ENCODE measurements around the gene ZNF100. TPM values are rescaled to one million over a fixed set of nuclear protein-coding genes. Genes with fewer than 3 reads are reported as not detected.
"Not testable (repeated sequence)": the region's sequence is repeated elsewhere in the genome, so short reads cannot be mapped to it uniquely, and the experiment has no call there.

Gene ZNF100
- total RNA-seq = 10 to 100 TPM; 23.4 to 28.2 TPM

- Mint-ChIP-seq H3K4me1 (peaks cover 13% of the 10 kb centered on the region), H3K27me3 (no peaks in the 10 kb centered on the region), H3K9me3 (no peaks in the 10 kb centered on the region), H3K4me3 (peak within 1 kb of the TSS; percentile 88), H3K36me3 (peaks cover 44% of the 10 kb centered on the region), H3K27ac (peak within 1 kb of the TSS; percentile 83)
- DNase-seq = peak; percentile 89
Observed at GRCh38 chr19:21767065-21767800, at the start of gene ZNF100. TSS of gene ZNF100 (minus strand) at chr19:21767579. CDS start at chr19:21767429, 150 bp downstream.

- Mint-ChIP-seq H3K27ac (no peak overlapping the region), H3K9me3 (peaks cover 44% of the 10 kb centered on the region), H3K27me3 (no peaks in the 10 kb centered on the region), H3K4me3 (no peak overlapping the region), H3K36me3 (peaks cover 92% of the 10 kb centered on the region), H3K4me1 (no peaks in the 10 kb centered on the region)
- DNase-seq = no peak
Observed at GRCh38 chr19:21812448-21812847, 45.1 kb upstream of the ZNF100 start.

GRCh38 chr19:21808400-21809000, 41.1 kb upstream of the ZNF100 start:
- Mint-ChIP-seq H3K9me3 (peaks cover 45% of the 10 kb centered on the region), H3K36me3 (peaks cover 69% of the 10 kb centered on the region)
- H3K4me1 Mint-ChIP-seq, H3K4me3 Mint-ChIP-seq, H3K27me3 Mint-ChIP-seq, DNase-seq, H3K27ac Mint-ChIP-seq: not testable (repeated sequence)

- DNase-seq = no peak
- Mint-ChIP-seq H3K4me3 (no peak overlapping the region), H3K9me3 (peaks cover 19% of the 10 kb centered on the region), H3K27ac (no peak overlapping the region), H3K27me3 (no peaks in the 10 kb centered on the region), H3K4me1 (no peaks in the 10 kb centered on the region), H3K36me3 (no peaks in the 10 kb centered on the region)
Observed at GRCh38 chr19:21789466-21790085, 22.2 kb upstream of the ZNF100 start.

GRCh38 chr19:21786936-21787335, 19.6 kb upstream of the ZNF100 start:
- no peak overlapping the region for H3K27ac Mint-ChIP-seq
- DNase-seq = no peak
- no peak overlapping the region for H3K4me3 Mint-ChIP-seq
- H3K36me3 Mint-ChIP-seq = no peaks in the 10 kb centered on the region
- H3K4me1 Mint-ChIP-seq = no peaks in the 10 kb centered on the region
- H3K27me3 Mint-ChIP-seq = no peaks in the 10 kb centered on the region
- peaks cover 15% of the 10 kb centered on the region for H3K9me3 Mint-ChIP-seq

- not testable (repeated sequence) for H3K36me3 Mint-ChIP-seq, H3K9me3 Mint-ChIP-seq, H3K27ac Mint-ChIP-seq, H3K4me3 Mint-ChIP-seq, DNase-seq, H3K4me1 Mint-ChIP-seq, H3K27me3 Mint-ChIP-seq
Observed at GRCh38 chr19:21775792-21776191, 8.4 kb upstream of the ZNF100 start.

GRCh38 chr19:21766705-21767064, 694 bp downstream of the ZNF100 start:
- peak; percentile 1 for DNase-seq
- H3K27me3 Mint-ChIP-seq, H3K9me3 Mint-ChIP-seq: not testable (repeated sequence)
- H3K36me3 Mint-ChIP-seq = peaks cover 50% of the 10 kb centered on the region
- peak overlapping the region; percentile 88 for H3K4me3 Mint-ChIP-seq
- H3K4me1 Mint-ChIP-seq = peaks cover 16% of the 10 kb centered on the region
- H3K27ac Mint-ChIP-seq = peak overlapping the region; percentile 83

GRCh38 chr19:21765151-21765550, 2.2 kb downstream of the ZNF100 start:
- H3K27ac Mint-ChIP-seq = no peak overlapping the region
- H3K4me1 Mint-ChIP-seq = peaks cover 17% of the 10 kb centered on the region
- no peaks in the 10 kb centered on the region for H3K27me3 Mint-ChIP-seq
- peak; percentile 5 for DNase-seq
- H3K4me3 Mint-ChIP-seq = no peak overlapping the region
- H3K9me3 Mint-ChIP-seq = peaks cover 3% of the 10 kb centered on the region
- H3K36me3 Mint-ChIP-seq = peaks cover 63% of the 10 kb centered on the region

- not testable (repeated sequence) for H3K27ac Mint-ChIP-seq, H3K9me3 Mint-ChIP-seq, DNase-seq, H3K27me3 Mint-ChIP-seq, H3K4me3 Mint-ChIP-seq
- Mint-ChIP-seq H3K36me3 (peaks cover 93% of the 10 kb centered on the region), H3K4me1 (peaks cover 18% of the 10 kb centered on the region)
Observed at GRCh38 chr19:21761547-21761946, 5.8 kb downstream of the ZNF100 start.

GRCh38 chr19:21758296-21758695, 9.1 kb downstream of the ZNF100 start:
- H3K4me3 Mint-ChIP-seq = no peak overlapping the region
- no peak overlapping the region for H3K27ac Mint-ChIP-seq
- peaks cover 93% of the 10 kb centered on the region for H3K36me3 Mint-ChIP-seq
- peaks cover 17% of the 10 kb centered on the region for H3K9me3 Mint-ChIP-seq
- no peaks in the 10 kb centered on the region for H3K27me3 Mint-ChIP-seq
- no peak for DNase-seq
- H3K4me1 Mint-ChIP-seq = peaks cover 5% of the 10 kb centered on the region

GRCh38 chr19:21755555-21755954, 11.8 kb downstream of the ZNF100 start:
- Mint-ChIP-seq H3K36me3 (peaks cover 95% of the 10 kb centered on the region), H3K9me3 (peaks cover 17% of the 10 kb centered on the region)
- not testable (repeated sequence) for H3K27ac Mint-ChIP-seq, H3K4me3 Mint-ChIP-seq, H3K4me1 Mint-ChIP-seq, DNase-seq, H3K27me3 Mint-ChIP-seq

- no peaks in the 10 kb centered on the region for H3K27me3 Mint-ChIP-seq
- DNase-seq = no peak
- no peak overlapping the region for H3K27ac Mint-ChIP-seq
- peaks cover 4% of the 10 kb centered on the region for H3K4me1 Mint-ChIP-seq
- H3K36me3 Mint-ChIP-seq = peaks cover 89% of the 10 kb centered on the region
- peaks cover 24% of the 10 kb centered on the region for H3K9me3 Mint-ChIP-seq
- no peak overlapping the region for H3K4me3 Mint-ChIP-seq
Observed at GRCh38 chr19:21751384-21751783, 16.0 kb downstream of the ZNF100 start.

- Mint-ChIP-seq H3K4me1 (peaks cover 4% of the 10 kb centered on the region), H3K36me3 (peaks cover 88% of the 10 kb centered on the region), H3K27ac (no peak overlapping the region), H3K27me3 (no peaks in the 10 kb centered on the region), H3K4me3 (no peak overlapping the region), H3K9me3 (peaks cover 17% of the 10 kb centered on the region)
- DNase-seq = no peak
Observed at GRCh38 chr19:21750586-21751128, 16.7 kb downstream of the ZNF100 start.

GRCh38 chr19:21749090-21749489, 18.3 kb downstream of the ZNF100 start:
- H3K27me3 Mint-ChIP-seq = no peaks in the 10 kb centered on the region
- no peak overlapping the region for H3K27ac Mint-ChIP-seq
- H3K9me3 Mint-ChIP-seq = peaks cover 14% of the 10 kb centered on the region
- H3K36me3 Mint-ChIP-seq = peaks cover 81% of the 10 kb centered on the region
- no peak for DNase-seq
- no peak overlapping the region for H3K4me3 Mint-ChIP-seq
- peaks cover 4% of the 10 kb centered on the region for H3K4me1 Mint-ChIP-seq

- peaks cover 4% of the 10 kb centered on the region for H3K4me1 Mint-ChIP-seq
- H3K27me3 Mint-ChIP-seq = no peaks in the 10 kb centered on the region
- no peak overlapping the region for H3K27ac Mint-ChIP-seq
- H3K36me3 Mint-ChIP-seq = peaks cover 79% of the 10 kb centered on the region
- peaks cover 12% of the 10 kb centered on the region for H3K9me3 Mint-ChIP-seq
- no peak for DNase-seq
- no peak overlapping the region for H3K4me3 Mint-ChIP-seq
Observed at GRCh38 chr19:21748088-21748487, 19.3 kb downstream of the ZNF100 start.

Data from activated naive CD8-positive, alpha-beta T cell treated with anti-CD3 and anti-CD28 coated beads for 36 hours (primary cell).